ENCODE measurements around the gene LRRC47. TPM values are rescaled to one million over a fixed set of nuclear protein-coding genes. Genes with fewer than 3 reads are reported as not detected.
A peak's percentile ranks its signal among the peaks of the same experiment; 100 is the strongest.

LRRC47 gene
- total RNA-seq, 1 donor from 2014 or later = 52.3 TPM

DNA sequence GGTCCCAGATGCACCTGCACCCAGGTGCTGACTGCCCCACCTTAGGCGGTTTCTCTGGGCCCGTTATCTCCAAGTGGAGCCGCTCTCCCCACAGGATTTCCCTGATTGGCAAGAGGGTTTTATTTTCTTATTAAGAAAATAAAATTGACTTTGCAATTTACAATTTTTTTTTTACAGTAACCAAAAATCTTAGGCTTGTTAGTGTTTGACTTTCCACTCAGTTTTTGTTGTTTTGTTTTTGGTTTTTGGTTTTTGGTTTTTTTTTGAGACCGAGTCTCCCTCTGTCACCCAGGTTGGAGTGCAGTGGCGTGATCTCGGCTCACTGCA is 48.8 kb downstream of the LRRC47 start:
- Mint-ChIP-seq H3K4me3 (ENCODE audit: unreplicated experiment) (peak overlapping the region; percentile 72), H3K27me3 (ENCODE audit: unreplicated experiment) (peaks cover 29% of the 10 kb centered on the region), H3K27ac (ENCODE audit: unreplicated experiment) (no peak overlapping the region), H3K4me1 (ENCODE audit: unreplicated experiment) (peaks cover 23% of the 10 kb centered on the region), H3K36me3 (ENCODE audit: unreplicated experiment) (peaks cover under 1% of the 10 kb centered on the region), H3K9me3 (ENCODE audit: unreplicated experiment) (no peaks in the 10 kb centered on the region)
- TF ChIP-seq, protein P1, sequence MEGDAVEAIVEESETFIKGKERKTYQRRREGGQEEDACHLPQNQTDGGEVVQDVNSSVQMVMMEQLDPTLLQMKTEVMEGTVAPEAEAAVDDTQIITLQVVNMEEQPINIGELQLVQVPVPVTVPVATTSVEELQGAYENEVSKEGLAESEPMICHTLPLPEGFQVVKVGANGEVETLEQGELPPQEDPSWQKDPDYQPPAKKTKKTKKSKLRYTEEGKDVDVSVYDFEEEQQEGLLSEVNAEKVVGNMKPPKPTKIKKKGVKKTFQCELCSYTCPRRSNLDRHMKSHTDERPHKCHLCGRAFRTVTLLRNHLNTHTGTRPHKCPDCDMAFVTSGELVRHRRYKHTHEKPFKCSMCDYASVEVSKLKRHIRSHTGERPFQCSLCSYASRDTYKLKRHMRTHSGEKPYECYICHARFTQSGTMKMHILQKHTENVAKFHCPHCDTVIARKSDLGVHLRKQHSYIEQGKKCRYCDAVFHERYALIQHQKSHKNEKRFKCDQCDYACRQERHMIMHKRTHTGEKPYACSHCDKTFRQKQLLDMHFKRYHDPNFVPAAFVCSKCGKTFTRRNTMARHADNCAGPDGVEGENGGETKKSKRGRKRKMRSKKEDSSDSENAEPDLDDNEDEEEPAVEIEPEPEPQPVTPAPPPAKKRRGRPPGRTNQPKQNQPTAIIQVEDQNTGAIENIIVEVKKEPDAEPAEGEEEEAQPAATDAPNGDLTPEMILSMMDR (IDR thresholded peaks at IDR 0.05) = no peak
- DNase-seq (ENCODE audit: extremely low spot score, unreplicated experiment) = no peak

DNA sequence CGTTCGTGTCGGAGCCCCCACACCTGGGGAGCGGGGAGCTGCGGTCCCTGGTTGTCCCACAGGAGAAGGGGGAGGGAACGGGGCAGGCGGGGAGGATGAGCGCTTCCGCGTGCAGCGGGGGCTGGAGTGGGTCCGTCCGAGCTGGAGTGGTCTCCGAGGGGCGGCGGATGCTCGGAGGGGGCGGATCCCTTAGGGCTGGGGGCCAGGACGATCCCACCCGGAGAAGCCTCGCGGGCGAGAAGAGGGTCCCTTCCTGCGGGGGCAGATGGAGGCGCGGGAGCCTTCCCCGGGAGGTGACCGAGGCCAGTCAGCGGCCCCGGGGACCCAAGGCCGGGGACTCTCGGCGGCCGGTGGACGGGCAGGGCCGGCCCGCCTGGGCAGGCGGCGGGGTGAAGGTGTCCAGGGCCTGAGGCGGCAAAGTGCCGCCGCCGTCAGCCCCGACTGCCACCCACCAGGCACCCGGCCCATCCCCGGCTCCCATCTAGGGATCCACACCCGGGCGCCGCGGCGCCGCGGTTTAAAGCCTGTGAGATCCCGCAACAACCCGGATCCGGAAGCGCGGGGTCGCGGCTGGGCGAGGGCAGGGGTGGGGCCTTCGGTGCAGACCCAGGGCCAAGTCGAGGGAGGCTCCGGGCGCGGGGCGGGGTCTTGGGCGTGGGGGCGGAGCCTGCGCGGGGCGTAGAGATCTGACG is 49.3 kb downstream of the LRRC47 start:
- TF ChIP-seq, protein P1 (IDR thresholded peaks at IDR 0.05) = no peak
- DNase-seq (ENCODE audit: extremely low spot score, unreplicated experiment) = no peak
- Mint-ChIP-seq H3K36me3 (ENCODE audit: unreplicated experiment) (peaks cover 5% of the 10 kb centered on the region), H3K27me3 (ENCODE audit: unreplicated experiment) (peaks cover 23% of the 10 kb centered on the region), H3K27ac (ENCODE audit: unreplicated experiment) (peak overlapping the region; percentile 47), H3K4me3 (ENCODE audit: unreplicated experiment) (peak overlapping the region; percentile 74), H3K4me1 (ENCODE audit: unreplicated experiment) (peaks cover 23% of the 10 kb centered on the region), H3K9me3 (ENCODE audit: unreplicated experiment) (no peaks in the 10 kb centered on the region)

DNA sequence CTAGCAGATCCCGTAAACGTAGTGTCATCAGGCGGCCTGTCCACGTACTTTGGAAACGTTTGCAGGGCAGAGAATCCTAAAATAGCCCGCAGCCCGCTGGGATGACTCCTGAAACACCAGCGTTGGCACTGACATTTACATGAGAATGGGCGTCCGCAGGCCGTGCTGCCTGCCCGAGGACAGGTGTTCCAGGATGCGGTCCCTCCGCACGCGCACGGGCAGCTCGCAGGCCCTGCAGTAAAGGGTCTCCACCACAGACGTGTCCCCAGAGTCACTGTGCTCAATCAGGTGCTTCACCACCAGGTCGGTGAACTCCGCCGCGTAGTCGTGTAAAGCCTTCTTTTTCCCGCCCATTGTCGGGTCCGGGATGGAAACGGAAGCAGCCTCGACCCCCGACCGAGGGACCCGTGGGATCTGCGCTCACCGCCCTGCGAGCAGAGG is 49.9 kb downstream of the LRRC47 start:
- Mint-ChIP-seq H3K9me3 (ENCODE audit: unreplicated experiment) (no peaks in the 10 kb centered on the region), H3K4me1 (ENCODE audit: unreplicated experiment) (peaks cover 24% of the 10 kb centered on the region), H3K4me3 (ENCODE audit: unreplicated experiment) (peak overlapping the region; percentile 74), H3K27ac (ENCODE audit: unreplicated experiment) (peak overlapping the region; percentile 47), H3K36me3 (ENCODE audit: unreplicated experiment) (peaks cover 11% of the 10 kb centered on the region), H3K27me3 (ENCODE audit: unreplicated experiment) (peaks cover 21% of the 10 kb centered on the region)
- DNase-seq (ENCODE audit: extremely low spot score, unreplicated experiment) = no peak
- TF ChIP-seq, protein P1 (IDR thresholded peaks at IDR 0.05) = no peak

DNA sequence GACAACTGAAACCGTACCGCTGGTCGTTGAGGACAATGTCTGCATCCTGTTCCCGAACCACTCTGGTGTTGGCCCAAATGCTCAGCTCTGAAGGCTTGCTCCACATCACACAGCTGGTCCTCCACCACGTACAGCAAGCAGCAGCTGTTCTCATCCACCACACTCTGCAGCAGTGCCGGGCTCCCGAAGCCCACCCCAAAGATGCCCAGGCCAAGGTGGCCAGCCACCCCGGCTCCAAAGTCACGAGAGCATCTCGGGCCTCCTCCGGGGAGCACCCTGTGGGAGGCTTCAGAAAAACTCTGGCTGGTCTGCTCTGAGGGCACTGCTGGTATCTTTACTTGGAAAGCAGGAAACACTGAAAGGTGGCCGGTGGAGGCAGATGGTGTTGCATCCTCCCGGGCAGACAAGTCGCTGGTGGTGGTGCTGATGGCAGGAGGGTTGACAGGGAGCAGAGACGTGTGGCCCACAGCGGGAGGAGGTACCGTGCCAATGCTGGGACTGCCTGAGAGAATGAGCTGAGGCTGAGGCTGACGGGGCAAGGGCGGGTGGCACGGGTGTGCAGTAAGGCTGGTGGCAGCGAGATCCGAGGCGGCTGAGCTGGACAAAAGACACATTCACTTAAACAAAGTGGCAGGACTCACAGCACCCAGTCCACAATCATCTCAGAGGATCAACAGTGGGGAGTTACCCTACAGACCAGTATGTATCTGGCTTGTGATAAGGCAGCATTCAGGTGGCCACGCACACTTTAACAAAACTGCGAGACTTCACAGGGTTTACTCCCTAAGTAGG is 50.5 kb downstream of the LRRC47 start:
- TF ChIP-seq, protein P1 (IDR thresholded peaks at IDR 0.05) = no peak
- peaks cover 15% of the 10 kb centered on the region for H3K27me3 Mint-ChIP-seq (ENCODE audit: unreplicated experiment)

DNA sequence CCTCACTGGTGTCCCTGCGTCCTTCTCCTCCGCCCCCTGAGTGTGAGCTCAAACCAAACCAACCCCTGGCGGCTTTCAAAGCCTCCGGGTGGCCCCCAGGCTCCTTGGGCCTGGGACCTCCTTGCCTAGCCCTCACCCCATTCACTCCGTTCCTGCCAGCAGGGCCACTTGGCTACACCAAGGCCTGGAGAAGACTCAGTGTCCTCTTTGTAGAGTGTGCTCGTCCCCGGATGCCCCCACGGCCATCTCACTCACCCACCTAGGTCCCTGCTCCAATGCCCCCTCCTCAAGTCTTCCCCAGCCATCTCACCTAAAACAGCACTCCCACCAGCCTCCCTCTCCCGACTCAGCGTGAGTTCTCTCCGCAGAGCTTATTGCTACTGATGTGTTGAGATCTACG is 51.2 kb downstream of the LRRC47 start:
- TF ChIP-seq, protein P1 (IDR thresholded peaks at IDR 0.05) = no peak
- peak overlapping the region; percentile 9 for H3K4me3 Mint-ChIP-seq (ENCODE audit: unreplicated experiment)
- peaks cover 7% of the 10 kb centered on the region for H3K27me3 Mint-ChIP-seq (ENCODE audit: unreplicated experiment)
- H3K36me3 Mint-ChIP-seq (ENCODE audit: unreplicated experiment) = peaks cover 13% of the 10 kb centered on the region
- no peaks in the 10 kb centered on the region for H3K9me3 Mint-ChIP-seq (ENCODE audit: unreplicated experiment)
- no peak overlapping the region for H3K27ac Mint-ChIP-seq (ENCODE audit: unreplicated experiment)
- peaks cover 24% of the 10 kb centered on the region for H3K4me1 Mint-ChIP-seq (ENCODE audit: unreplicated experiment)
- no peak for DNase-seq (ENCODE audit: extremely low spot score, unreplicated experiment)

More for the DNA sequence above, 50.5 kb downstream of the LRRC47 start:
- DNase-seq (ENCODE audit: extremely low spot score, unreplicated experiment) = no peak
- Mint-ChIP-seq H3K4me1 (ENCODE audit: unreplicated experiment) (peaks cover 24% of the 10 kb centered on the region), H3K27ac (ENCODE audit: unreplicated experiment) (no peak overlapping the region), H3K4me3 (ENCODE audit: unreplicated experiment) (peak overlapping the region; percentile 74), H3K36me3 (ENCODE audit: unreplicated experiment) (peaks cover 11% of the 10 kb centered on the region), H3K9me3 (ENCODE audit: unreplicated experiment) (no peaks in the 10 kb centered on the region)
